ENCODE measurements around the gene CNPY1.

Gene CNPY1

DNA sequence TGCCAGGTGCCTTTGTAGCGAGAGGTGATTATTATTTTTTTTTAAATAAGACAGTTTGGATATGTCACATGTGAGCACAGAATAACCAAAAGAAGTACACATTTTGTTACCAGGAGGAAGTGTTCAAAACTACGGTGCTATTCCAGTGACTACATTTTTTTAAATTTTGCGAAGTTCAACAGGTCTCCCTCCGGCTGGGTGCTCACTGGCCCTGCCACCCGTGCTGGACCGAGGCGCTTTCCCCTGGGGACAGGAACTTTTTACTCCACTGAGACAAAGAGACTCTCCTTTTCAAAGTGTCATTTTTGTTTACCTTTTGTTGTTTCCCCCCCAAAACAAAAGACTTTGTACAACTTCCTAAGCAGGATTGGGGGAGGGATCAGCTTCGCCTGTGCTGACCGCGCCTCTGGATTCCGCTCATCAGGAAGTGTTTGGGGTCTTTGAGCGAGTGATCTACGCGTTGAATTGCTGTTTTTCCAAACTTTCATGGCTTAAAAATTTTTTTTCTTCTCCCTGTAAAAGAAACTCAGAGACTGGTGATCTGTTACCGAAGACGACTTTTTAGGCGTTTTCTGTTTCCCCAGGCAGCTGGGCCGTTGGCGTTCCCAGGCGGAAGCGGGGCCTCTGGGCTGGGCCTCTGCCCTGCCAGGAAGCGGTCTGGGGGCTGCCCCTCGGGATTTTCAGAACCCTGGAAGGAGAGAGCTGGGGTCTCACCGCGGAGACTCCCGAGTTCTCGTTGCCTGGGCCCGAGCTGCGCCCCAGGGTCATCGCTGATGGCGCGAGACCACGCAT is 81.2 kb downstream of the CNPY1 start:
- no peak for DNase-seq

DNA sequence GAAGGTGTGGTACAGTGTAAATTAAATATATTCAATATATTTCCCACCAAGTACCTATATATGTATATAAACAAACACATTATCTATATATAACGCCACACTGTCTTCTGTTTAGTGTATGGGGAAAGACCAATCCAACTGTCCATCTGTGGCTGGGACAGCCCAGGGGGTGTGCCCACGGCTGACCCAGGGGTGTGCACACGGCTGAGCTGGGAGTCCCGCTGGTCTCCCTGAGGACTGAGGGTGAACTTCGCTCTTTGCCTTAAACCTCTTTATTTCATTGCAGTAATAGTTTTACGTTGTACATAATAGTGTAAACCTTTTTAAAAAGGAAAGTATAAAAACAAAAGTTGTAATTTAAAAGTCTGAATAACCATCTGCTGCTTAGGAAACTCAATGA is 82.2 kb downstream of the CNPY1 start:
- DNase-seq = no peak

DNA sequence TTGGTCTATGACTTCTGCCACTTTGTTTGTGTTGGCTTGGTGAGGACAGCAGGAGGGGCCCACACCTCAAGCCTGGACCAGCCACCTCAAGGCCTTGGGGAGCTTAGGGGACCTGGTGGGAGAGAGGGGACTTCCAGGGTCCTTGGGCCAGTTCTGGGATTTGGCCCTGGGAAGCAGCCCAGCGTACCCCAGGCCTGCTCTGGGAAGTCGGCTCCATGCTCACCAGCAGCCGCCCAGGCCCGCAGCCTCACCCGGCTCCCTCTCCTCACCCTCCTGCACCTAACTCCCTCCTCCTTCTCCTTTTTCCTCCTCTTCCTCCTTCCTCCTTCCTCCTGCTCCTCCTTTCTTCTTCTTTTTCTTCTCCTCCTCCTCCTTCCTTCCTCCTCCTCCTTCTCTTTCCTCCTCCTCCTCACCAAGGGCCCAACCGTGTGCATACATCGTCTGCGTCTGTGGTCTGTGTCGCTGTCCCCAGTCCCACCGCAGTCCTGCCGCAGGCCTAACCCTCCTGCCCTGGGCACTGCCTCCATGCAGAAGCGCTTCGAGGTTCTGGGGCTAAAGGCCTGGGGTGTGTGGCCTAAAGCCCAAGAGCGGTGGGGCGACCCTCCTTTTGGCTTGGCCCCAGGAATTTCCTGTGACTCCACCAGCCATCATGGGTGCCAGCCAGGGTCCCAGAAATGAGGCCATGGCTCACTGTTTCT is 83.1 kb downstream of the CNPY1 start:
- DNase-seq = no peak

- DNase-seq = no peak
Observed at GRCh38 chr7:155462163-155462735, 84.1 kb downstream of the CNPY1 start.

- DNase-seq = no peak
Observed at GRCh38 chr7:155461631-155462030, 84.7 kb downstream of the CNPY1 start.

DNA sequence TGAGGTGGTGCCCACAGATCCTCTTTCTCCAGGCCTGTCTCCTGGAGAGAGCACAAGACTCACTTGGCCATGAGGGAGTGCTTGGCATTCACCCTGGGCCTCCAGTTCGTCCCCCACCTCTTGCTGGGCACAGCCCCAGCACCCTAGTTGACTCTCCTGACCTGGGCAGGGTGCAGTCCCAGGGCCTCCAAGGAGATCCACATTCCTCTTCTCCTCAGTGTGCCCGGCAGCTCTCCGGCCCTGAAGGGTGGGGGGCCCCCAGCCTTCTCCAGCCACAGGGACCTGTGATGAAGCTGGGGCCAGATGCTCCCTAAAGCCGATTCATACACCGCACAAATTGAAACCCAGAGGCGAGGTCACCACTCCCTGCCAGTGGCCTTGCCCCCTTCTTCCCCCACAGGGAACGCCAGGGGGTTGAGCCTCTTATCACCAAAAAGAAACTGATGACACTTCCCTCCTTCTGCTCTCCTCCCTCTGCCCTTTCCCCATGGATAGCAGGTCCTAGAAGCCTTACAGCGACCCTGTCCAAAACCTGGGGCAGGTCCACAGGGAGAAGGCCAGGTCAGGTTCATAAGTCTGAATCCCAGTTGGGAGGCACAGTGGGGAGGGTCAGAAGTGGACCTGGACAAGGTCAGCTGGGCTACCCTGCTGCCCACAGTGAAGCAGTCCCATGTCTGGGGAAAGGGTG is 85.3 kb downstream of the CNPY1 start:
- DNase-seq = no peak

- no peak for DNase-seq
Observed at GRCh38 chr7:155459700-155460461, 86.5 kb downstream of the CNPY1 start.

DNA sequence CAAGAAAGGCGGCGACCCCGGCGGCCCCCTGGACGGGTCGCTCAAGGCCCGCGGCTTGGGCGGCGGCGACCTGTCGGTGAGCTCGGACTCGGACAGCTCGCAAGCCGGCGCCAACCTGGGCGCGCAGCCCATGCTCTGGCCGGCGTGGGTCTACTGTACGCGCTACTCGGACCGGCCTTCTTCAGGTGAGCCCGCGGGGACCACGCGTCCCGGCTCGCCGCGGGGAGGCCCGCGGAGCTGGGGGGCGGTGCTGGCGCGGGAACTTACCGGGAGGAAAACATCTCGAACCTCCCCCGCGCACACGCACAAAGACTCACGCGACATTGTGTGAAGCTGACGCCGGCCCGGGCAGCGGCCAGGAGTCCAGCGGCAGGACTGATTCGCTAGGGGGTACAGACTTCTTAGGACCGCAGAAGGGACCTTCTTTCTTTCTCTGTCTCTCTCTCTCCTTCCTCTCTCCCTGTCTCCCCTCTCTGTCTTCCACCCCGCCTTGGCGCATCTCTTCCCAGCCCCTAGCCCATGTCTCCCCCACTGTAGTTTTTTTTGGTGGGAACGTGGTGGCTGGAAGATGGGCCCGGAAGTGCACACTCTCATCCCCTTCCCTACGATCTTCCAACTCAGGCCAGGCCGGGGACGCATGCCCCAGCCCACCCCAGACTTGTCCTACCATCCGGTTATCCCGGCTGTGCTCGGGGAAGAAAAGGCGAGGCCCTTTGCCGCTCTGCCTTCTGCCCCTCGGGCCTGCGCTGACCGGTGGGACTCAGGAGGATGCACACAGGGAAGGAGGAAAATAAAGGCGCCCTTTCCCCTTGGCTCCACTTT is 87.3 kb downstream of the CNPY1 start:
- DNase-seq = no peak

- no peak for DNase-seq
Observed at GRCh38 chr7:155458111-155458877, 88.1 kb downstream of the CNPY1 start, which contains the start of gene EN2. EN2 (plus strand) TSS chr7:155458129; CDS start chr7:155458378, 249 bp downstream.

GRCh38 chr7:155457544-155458110 is 88.7 kb downstream of the CNPY1 start:
- no peak for DNase-seq

GRCh38 chr7:155456738-155457543 is 89.4 kb downstream of the CNPY1 start:
- DNase-seq = no peak

DNA sequence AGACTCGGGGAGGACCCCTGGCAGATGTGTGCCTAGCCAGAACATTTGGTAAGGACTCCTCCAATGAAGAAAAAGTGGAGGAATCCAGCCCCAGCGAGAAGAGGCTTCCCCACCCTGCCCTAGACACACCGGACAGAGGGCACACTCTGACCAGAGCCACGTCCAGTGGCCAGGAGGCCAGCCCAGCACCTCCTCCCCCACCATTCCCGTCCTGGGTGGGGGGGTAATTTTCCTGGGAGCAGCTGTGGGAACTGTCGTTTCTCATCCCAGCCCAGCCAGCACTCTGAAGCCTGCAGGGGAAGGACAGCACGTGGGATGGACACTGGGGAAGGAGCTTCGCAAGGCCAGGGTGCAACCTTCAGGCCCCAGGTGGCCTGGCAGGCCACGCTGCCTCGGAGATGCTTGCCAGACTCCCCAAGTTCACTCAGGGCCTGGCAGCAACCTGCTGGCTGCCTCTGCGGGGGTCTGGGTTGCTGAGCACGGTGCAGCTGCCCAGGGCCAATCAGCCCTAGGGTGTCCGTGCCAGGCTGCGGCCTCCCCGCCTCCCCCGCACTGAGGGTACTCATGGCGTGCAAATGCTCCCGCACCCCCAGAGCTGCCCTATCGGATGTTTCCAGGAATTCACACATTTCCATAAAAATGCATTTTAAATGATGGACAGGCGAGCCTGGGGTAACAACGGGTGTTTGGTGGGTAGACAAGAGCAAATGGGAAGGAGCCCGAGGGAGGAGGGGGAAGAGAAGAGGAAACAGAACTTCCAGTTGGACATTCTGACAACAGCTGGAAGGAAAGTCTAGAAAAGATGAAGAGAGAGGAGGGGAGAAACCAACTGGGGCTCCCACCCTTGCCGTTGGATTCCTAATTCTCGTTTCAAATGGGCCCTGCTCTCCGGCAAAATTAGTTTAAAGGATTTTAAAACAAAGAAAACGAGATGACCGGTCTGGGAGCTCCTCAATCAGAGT is 90.3 kb downstream of the CNPY1 start:
- DNase-seq = no peak

DNA sequence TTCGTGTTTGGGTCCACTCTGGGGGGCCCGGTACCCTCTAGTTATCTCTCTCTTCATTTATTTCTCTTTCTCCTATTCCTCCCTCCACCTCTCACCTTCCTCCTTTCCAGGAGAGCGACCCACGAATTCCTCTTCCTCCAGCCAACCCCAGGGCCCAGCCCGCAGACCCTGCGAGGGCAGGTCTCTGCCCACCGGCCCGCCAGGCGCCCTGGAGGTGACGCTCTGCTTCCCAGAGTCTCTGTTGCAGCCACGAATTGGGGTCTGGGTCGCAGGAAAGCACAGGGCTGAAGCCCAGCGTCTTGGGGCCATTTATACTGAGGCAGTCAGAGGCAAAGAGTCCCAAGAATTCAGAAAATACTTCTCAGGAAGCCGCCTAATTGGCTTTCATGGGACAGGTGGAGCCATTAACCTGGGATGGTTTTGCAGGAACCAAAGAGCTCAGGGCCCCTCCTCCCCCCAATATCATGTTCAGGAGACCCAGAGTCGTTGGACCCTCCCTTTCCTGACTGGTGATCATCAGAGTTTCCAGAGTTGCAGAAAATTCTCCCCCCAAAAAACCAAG is 91.1 kb downstream of the CNPY1 start:
- DNase-seq = no peak

GRCh38 chr7:155454183-155455112 is 91.9 kb downstream of the CNPY1 start:
- DNase-seq = no peak

DNA sequence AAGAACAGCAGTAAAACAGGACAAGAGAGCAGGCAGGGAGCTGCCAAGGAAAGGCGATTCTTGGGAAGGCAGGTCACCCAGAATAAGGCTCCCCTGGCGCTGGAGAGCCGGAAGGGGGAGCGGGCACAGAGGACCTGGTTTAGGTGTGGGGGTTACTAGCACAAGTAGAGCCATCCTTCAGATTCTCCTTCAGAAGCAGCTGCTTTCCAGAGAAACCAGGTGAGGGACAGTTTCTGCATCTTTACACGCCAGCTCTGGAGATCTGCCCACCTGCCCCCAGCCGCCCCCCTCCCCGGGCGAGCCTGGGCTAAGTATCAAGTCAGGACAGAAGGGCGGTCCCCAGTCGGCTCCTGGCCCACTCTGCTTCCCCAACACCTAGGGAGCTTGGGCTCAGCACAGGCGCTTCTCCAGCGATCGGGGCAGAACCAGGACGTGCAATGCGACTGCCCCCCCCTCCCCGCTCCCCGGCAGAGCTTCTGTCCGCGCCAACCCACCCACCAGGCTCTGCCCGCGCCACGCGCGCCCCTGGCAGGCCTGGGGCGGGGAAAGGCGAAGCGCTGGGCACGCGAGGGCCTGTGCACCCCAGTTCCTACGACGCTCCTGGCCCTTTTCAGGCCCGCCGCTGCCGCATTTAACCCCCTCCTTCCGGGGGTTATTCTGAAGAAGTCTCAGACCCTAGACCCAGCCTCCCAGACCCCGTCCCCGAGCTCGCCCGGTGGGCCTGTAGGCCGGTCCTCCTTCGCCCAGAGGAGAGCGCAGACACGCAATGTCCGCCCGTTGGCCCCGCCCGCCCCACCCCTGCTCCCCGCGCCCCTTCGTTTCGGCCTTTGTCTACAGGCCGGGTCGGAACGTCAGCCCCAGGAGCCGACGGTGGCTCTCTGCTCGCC is 92.8 kb downstream of the CNPY1 start:
- no peak for DNase-seq

Measured in activated naive CD4-positive, alpha-beta T cell treated with anti-CD3 and anti-CD28 coated beads, Interleukin-2, amount 50 U/mL, for 16 hours (primary cell).